GM12878 (cell line): ENCODE results near the gene SLC29A1. TPM values are rescaled to one million over a fixed set of nuclear protein-coding genes. Genes with fewer than 3 reads are reported as not detected.

Experiments
- ATAC-seq: fragments of 200-7000 bp; cut with Tn5 transposase; 3 replicates; pipeline ENCODE4 v1.9.1; 2020; ENCODE audit warnings: mild to moderate bottlenecking, moderate library complexity
- BruUV-seq: library from RNA; stranded (reverse); fragments of 400-500 nt; replicated peaks from 2 replicates; lab custom pipeline; 2021; lab: Mats Ljungman, UMichigan
- CTCF ChIA-PET: fragments of 300-600 bp; sonication (Branson Sonifier 250); formaldehyde crosslinking; extraction: SDS; loops from one replicate; lab custom pipeline; 2021; ENCODE audit warnings: inconsistent platforms; lab: Yijun Ruan, JAX
- POLR2A ChIA-PET: fragments of 350-600 bp; formaldehyde crosslinking; extraction: SDS; loops from one replicate; lab custom pipeline; 2021; ENCODE audit warnings: inconsistent platforms; lab: Charles Lee
- RAD21 ChIA-PET: fragments of 300-600 bp; sonication (Branson Sonifier 250); formaldehyde crosslinking; loops from one replicate; lab custom pipeline; 2023; ENCODE audit warnings: antibody characterized with exemption; ENCODE audit not compliant: unreplicated experiment; lab: Charles Lee
- SMC1A ChIA-PET: fragments of 300-600 bp; sonication (Branson Sonifier 250); formaldehyde crosslinking; loops from one replicate; lab custom pipeline; 2023; ENCODE audit not compliant: unreplicated experiment, uncharacterized antibody; lab: Charles Lee
- DNase-seq: peaks from one replicate; pipeline ENCODE4 v3.0.0-alpha.2; 2011; ENCODE audit warnings: low read depth, low spot score
- FAIRE-seq: peaks from 3 replicates; lab custom pipeline; 2011; peaks lifted over from hg19 to GRCh38; lab: Jason Lieb, UNC
- H2AFZ ChIP-seq: 2 replicates; pipeline ENCODE4 v1.6.0; 2011; ENCODE audit warnings: low read depth, low read length, control low read depth; ENCODE audit not compliant: control insufficient read depth
- H3K27ac ChIP-seq: 2 replicates; pipeline ENCODE4 v1.5.1; 2011; ENCODE audit warnings: control low read depth; ENCODE audit not compliant: control insufficient read depth, insufficient read depth
- H3K27me3 ChIP-seq, 2 experiments: replicated peaks in 1 of 2; 2 replicates each; pipeline versions ENCODE4 v1.6.0 to v1.6.1; 2011; ENCODE audit warnings: low read length in 1 of 2; ENCODE audit not compliant: control insufficient read depth in 2 of 2, insufficient read depth in 2 of 2
- H3K36me3 ChIP-seq, 2 experiments: 2 replicates each; pipeline ENCODE4 v1.5.1; 2011; ENCODE audit warnings: low read length in 1 of 2; ENCODE audit not compliant: control insufficient read depth in 2 of 2, insufficient read depth in 2 of 2
- H3K4me1 ChIP-seq: 2 replicates; pipeline ENCODE4 v1.6.1; 2011; ENCODE audit warnings: mild to moderate bottlenecking, low read length, moderate library complexity, mixed read lengths; ENCODE audit not compliant: control insufficient read depth, insufficient read depth
- H3K4me2 ChIP-seq: 2 replicates; pipeline ENCODE4 v1.6.0; 2011; ENCODE audit warnings: control low read depth; ENCODE audit not compliant: control insufficient read depth, insufficient read depth
- H3K4me3 ChIP-seq: fragments of 200-600 bp; sonication (generic); 2 replicates; pipeline ENCODE4 v1.5.1; 2016
- H3K79me2 ChIP-seq: 2 replicates; pipeline ENCODE4 v1.6.0; 2011; ENCODE audit warnings: low read length; ENCODE audit not compliant: control insufficient read depth, insufficient read depth
- H3K9ac ChIP-seq: 2 replicates; pipeline ENCODE4 v1.8.0; 2011; ENCODE audit warnings: low read length, control low read depth, mixed read lengths; ENCODE audit not compliant: control insufficient read depth, insufficient read depth
- H3K9me3 ChIP-seq: replicated peaks from 3 replicates; pipeline ENCODE4 v1.5.1; 2011; ENCODE audit warnings: mild to moderate bottlenecking, low read length; ENCODE audit not compliant: control insufficient read depth, insufficient read depth
- H4K20me1 ChIP-seq: 2 replicates; pipeline ENCODE4 v1.6.0; 2011; ENCODE audit not compliant: control insufficient read depth, insufficient read depth
- BCL11A ChIP-seq: IDR thresholded peaks from 2 replicates; pipeline ENCODE4 v1.6.1; 2011; ENCODE audit warnings: low read depth, low read length
- CBFB ChIP-seq: IDR thresholded peaks from 2 replicates; pipeline ENCODE4 v1.6.1; 2016; ENCODE audit warnings: antibody characterized with exemption, low read depth
- CHD2 ChIP-seq: IDR thresholded peaks from 2 replicates; pipeline ENCODE4 v1.6.1; 2011; ENCODE audit warnings: low read depth, low read length, improper control_type of control experiment, borderline replicate concordance
- EED ChIP-seq: sonication (generic); IDR thresholded peaks from 2 replicates; pipeline ENCODE4 v1.6.1; 2016; ENCODE audit warnings: antibody characterized with exemption, low read depth
- ELK1 ChIP-seq: IDR thresholded peaks from 2 replicates; pipeline ENCODE4 v1.6.1; 2012; ENCODE audit warnings: low read depth, low read length, improper control_type of control experiment
- ESRRA ChIP-seq: IDR thresholded peaks from 2 replicates; pipeline ENCODE4 v1.6.1; 2012; ENCODE audit warnings: mild to moderate bottlenecking, low read length, improper control_type of control experiment
- JUND ChIP-seq: IDR thresholded peaks from 2 replicates; pipeline ENCODE4 v1.6.1; 2012; ENCODE audit warnings: low read depth, mild to moderate bottlenecking, low read length, improper control_type of control experiment, moderate library complexity
- NRF1 ChIP-seq: conservative IDR thresholded peaks from 2 replicates; pipeline ENCODE4 v1.6.1; 2011; ENCODE audit warnings: mild to moderate bottlenecking, low read depth, low read length, improper control_type of control experiment
- PAX8 ChIP-seq: fragments of 450-650 bp; IDR thresholded peaks from 2 replicates; pipeline ENCODE4 v1.6.1; 2017; ENCODE audit warnings: mild to moderate bottlenecking, moderate library complexity
- PBX3 ChIP-seq: IDR thresholded peaks from 2 replicates; pipeline ENCODE4 v1.6.1; 2011; ENCODE audit warnings: mild to moderate bottlenecking, low read depth, low read length, moderate library complexity; ENCODE audit not compliant: insufficient replicate concordance
- POLR2A ChIP-seq: IDR thresholded peaks from 2 replicates; pipeline ENCODE4 v1.6.1; 2011; ENCODE audit warnings: low read depth, mild to moderate bottlenecking, low read length
- RAD51 ChIP-seq: fragments of 450-650 bp; IDR thresholded peaks from 2 replicates; pipeline ENCODE4 v1.6.1; 2016; ENCODE audit warnings: moderate library complexity, mild to moderate bottlenecking, inconsistent platforms
- RCOR1 ChIP-seq: conservative IDR thresholded peaks from 2 replicates; pipeline ENCODE4 v1.6.1; 2012; ENCODE audit warnings: low read depth, low read length, improper control_type of control experiment
- RFX5 ChIP-seq: IDR thresholded peaks from 2 replicates; pipeline ENCODE4 v1.6.1; 2011; ENCODE audit warnings: low read depth, low read length, improper control_type of control experiment
- SMC3 ChIP-seq: IDR thresholded peaks from 2 replicates; pipeline ENCODE4 v1.6.1; 2011; ENCODE audit warnings: low read length, improper control_type of control experiment, borderline replicate concordance
- TAF1 ChIP-seq: IDR thresholded peaks from 2 replicates; pipeline ENCODE4 v1.6.1; 2011; ENCODE audit warnings: mild to moderate bottlenecking, low read depth, low read length, borderline replicate concordance
- ZNF207 ChIP-seq: fragments of 450-650 bp; IDR thresholded peaks from 2 replicates; pipeline ENCODE4 v1.6.1; 2014; ENCODE audit warnings: antibody characterized with exemption, mild to moderate bottlenecking, borderline replicate concordance
- ZNF217 ChIP-seq: fragments of 450-650 bp; IDR thresholded peaks from 2 replicates; pipeline ENCODE4 v1.6.1; 2017; ENCODE audit warnings: antibody characterized with exemption, mild to moderate bottlenecking
- WGBS: methylation state at CpG from one replicate; pipeline ENCODE4 v1.1.6; 2016; ENCODE audit warnings: low lambda C conversion rate; ENCODE audit not compliant: insufficient replicate concordance, insufficient coverage; ENCODE audit errors: missing lambda C conversion rate; 5-methylcytosine and 5-hydroxymethylcytosine counted together
- in situ Hi-C: fragments of 300-500 bp; cut with MboI; formaldehyde crosslinking; loops from 9 replicates; pipeline ENCODE4 v1.14.3; 2018; ENCODE audit warnings: mixed read lengths
- intact Hi-C: fragments of 100-400 bp; cut with micrococcal nuclease; formaldehyde crosslinking; loops from one replicate; pipeline ENCODE4 v1.14.2; 2022; ENCODE audit not compliant: unreplicated experiment
- polyA plus RNA-seq, 11 experiments: library from polyadenylated mRNA; depleted of rRNA in 4 of 11; unstranded in 6 of 11; stranded (reverse) in 5 of 11; fragments of >200 nt; fragmentation: Nextera tagmentation in 4 of 11; fragmentation: Illumina TruSeq in 1 of 11; extraction: Ambion mirVana in 4 of 11; extraction: Trizol in 1 of 11; gene quantifications; 1 replicate in 1 of 11; 2 replicates in 10 of 11; pipeline versions ENCODE4 v1.2.1 to v1.2.3, GENCODE V29; 2011 to 2016; ENCODE audit warnings: inconsistent platforms in 2 of 11, missing spikeins in 2 of 11, low read depth in 1 of 11
- total RNA-seq, 4 experiments: library from RNA; depleted of rRNA in 3 of 4; stranded (reverse); fragments of >200 nt in 3 of 4; fragmentation: Illumina TruSeq in 1 of 4; extraction: Trizol in 1 of 4; gene quantifications; 2 replicates each; pipeline versions ENCODE4 v1.2.1 to v1.2.3, GENCODE V29; 2013 to 2021

The SLC29A1 gene
- total and polyA plus RNA-seq, 10 of the 15 experiments (the other 5 are each of a cell fraction or from before 2014, with no cell fraction given): 10.0 to 132 (median 93.4) TPM

- intact Hi-C loops: no loop called here
These were observed 12.6 kb downstream of the SLC29A1 start for GRCh38 chr6:44235891-44236516.

More at GRCh38 chr6:44235891-44236516, 12.6 kb downstream of the SLC29A1 start:
- CTCF ChIA-PET: interaction anchor here (0.9 to 6.4 kb wide), 15 partner anchors 10 to 138 kb away, joined by 3 to 117 read pairs (median 10); partner anchors contain the start of genes HSP90AB1, MYMX and SLC29A1
- SMC1A ChIA-PET: interaction anchor here (1.0 to 3.5 kb wide), 8 partner anchors 9 to 63 kb away, joined by 3 to 26 read pairs (median 6); no protein-coding TSS in a partner anchor
- 66% methylated on average over 6 of the region's 6 CpGs for WGBS
- Histone ChIP-seq H3K4me3 (no peak overlapping the region), H3K4me2 (no peak overlapping the region), H4K20me1 (no peaks in the 10 kb centered on the region), H3K27me3 (no peaks in the 10 kb centered on the region), H3K27ac (no peak overlapping the region), H2AFZ (no peak overlapping the region), H3K4me1 (peaks cover 8% of the 10 kb centered on the region), H3K9ac (no peak overlapping the region), H3K79me2 (no peaks in the 10 kb centered on the region), H3K36me3 (peaks cover 4 to 10% of the 10 kb centered on the region in 2 experiments; a peak in 3 of 4 replicates), H3K9me3 (no peaks in the 10 kb centered on the region)
- no peak for TF ChIP-seq RCOR1
- TF ChIP-seq PBX3: no peak
- TF ChIP-seq SMC3: no peak
- no peak for TF ChIP-seq PAX8
- no peak for TF ChIP-seq POLR2A
- TF ChIP-seq EED: no peak
- no peak for TF ChIP-seq RFX5
- no peak for TF ChIP-seq ESRRA
- no peak for TF ChIP-seq CBFB
- no peak for TF ChIP-seq ZNF217
- TF ChIP-seq NRF1: no peak
- no peak for TF ChIP-seq ZNF207
- no peak for TF ChIP-seq CHD2
- TF ChIP-seq RAD51: no peak
- TF ChIP-seq ELK1: no peak
- no peak for TF ChIP-seq BCL11A
- TF ChIP-seq JUND: no peak
- no peak for TF ChIP-seq TAF1
- RAD21 ChIA-PET: interaction anchor here (1.3 to 4.8 kb wide), 4 partner anchors 12 to 63 kb away, joined by 5 to 29 read pairs (median 16); partner anchors contain the start of gene SLC29A1
- BruUV-seq: no TSS peak
- no peak for DNase-seq
- no peak for FAIRE-seq
- in situ Hi-C loops: loop anchor here (5.0 to 10.0 kb wide), 2 partner anchors 64 to 131 kb away; no protein-coding TSS in a partner anchor
- POLR2A ChIA-PET: interaction anchor here (0.6 to 4.4 kb wide), 4 partner anchors 11 to 28 kb away, joined by 3 to 27 read pairs (median 4); partner anchors contain the start of gene HSP90AB1
- ATAC-seq: no peak
